SK-N-SH (cell line): ENCODE results near the gene CCDC160.

Experiments
- CHD2 ChIP-seq: fragments of 150-350 bp; IDR thresholded peaks from 2 replicates; pipeline ENCODE4 v1.6.1; 2018; ENCODE audit warnings: low read length; ENCODE audit not compliant: partially characterized antibody
- CTCF ChIP-seq: fragments of 200-600 bp; sonication (generic); IDR thresholded peaks from 2 replicates; pipeline ENCODE4 v1.6.1; 2017; ENCODE audit warnings: antibody characterized with exemption, mild to moderate bottlenecking, moderate library complexity
- FOXJ3 ChIP-seq: sonication (generic); formaldehyde crosslinking; IDR thresholded peaks from 2 replicates; pipeline ENCODE4 v1.5.1; 2020; ENCODE audit warnings: mild to moderate bottlenecking, missing genetic modification reagents
- MAX ChIP-seq: IDR thresholded peaks from 2 replicates; pipeline ENCODE4 v1.4.0; 2012; ENCODE audit warnings: low read depth
- TF ChIP-seq, protein P1 (sequence below): IDR thresholded peaks from 2 replicates; pipeline ENCODE4 v1.6.1; 2012; ENCODE audit warnings: mild to moderate bottlenecking, low read depth, low read length, moderate library complexity

- no peak for TF ChIP-seq CTCF
- TF ChIP-seq MAX: no peak
- no peak for TF ChIP-seq CHD2
- TF ChIP-seq, protein P1, sequence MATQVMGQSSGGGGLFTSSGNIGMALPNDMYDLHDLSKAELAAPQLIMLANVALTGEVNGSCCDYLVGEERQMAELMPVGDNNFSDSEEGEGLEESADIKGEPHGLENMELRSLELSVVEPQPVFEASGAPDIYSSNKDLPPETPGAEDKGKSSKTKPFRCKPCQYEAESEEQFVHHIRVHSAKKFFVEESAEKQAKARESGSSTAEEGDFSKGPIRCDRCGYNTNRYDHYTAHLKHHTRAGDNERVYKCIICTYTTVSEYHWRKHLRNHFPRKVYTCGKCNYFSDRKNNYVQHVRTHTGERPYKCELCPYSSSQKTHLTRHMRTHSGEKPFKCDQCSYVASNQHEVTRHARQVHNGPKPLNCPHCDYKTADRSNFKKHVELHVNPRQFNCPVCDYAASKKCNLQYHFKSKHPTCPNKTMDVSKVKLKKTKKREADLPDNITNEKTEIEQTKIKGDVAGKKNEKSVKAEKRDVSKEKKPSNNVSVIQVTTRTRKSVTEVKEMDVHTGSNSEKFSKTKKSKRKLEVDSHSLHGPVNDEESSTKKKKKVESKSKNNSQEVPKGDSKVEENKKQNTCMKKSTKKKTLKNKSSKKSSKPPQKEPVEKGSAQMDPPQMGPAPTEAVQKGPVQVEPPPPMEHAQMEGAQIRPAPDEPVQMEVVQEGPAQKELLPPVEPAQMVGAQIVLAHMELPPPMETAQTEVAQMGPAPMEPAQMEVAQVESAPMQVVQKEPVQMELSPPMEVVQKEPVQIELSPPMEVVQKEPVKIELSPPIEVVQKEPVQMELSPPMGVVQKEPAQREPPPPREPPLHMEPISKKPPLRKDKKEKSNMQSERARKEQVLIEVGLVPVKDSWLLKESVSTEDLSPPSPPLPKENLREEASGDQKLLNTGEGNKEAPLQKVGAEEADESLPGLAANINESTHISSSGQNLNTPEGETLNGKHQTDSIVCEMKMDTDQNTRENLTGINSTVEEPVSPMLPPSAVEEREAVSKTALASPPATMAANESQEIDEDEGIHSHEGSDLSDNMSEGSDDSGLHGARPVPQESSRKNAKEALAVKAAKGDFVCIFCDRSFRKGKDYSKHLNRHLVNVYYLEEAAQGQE: no peak
- TF ChIP-seq FOXJ3: no peak
Observed at GRCh38 chrX:134258202-134258601, 21.2 kb downstream of the CCDC160 start.
